Right ventricle myocardium superior (tissue), 1 donor: ENCODE measurements around the gene CEACAM1. TPM values are rescaled to one million over a fixed set of nuclear protein-coding genes. Genes with fewer than 3 reads are reported as not detected.
"Not testable (repeated sequence)": the region's sequence is repeated elsewhere in the genome, so short reads cannot be mapped to it uniquely, and the experiment has no call there.

Experiments used
- ATAC-seq: fragments of 200-7000 bp; cut with Tn5 transposase; one replicate; pipeline ENCODE4 v1.9.1; 2020; ENCODE audit warnings: mild to moderate bottlenecking; ENCODE audit not compliant: poor library complexity
- DNase-seq: peaks from one replicate; pipeline ENCODE4 v3.0.0-alpha.2; 2020
- intact Hi-C: fragments of 100-400 bp; cut with DNase I; formaldehyde crosslinking; loops from one replicate; pipeline ENCODE4 v1.11.2; 2022
- total RNA-seq: library from RNA; stranded (reverse); fragmentation: NEBNext Ultra II Directional; extraction: Animal tissue kit (Norgen Biotek cat#: 25700); gene quantifications from one replicate; pipeline ENCODE4 v1.2.1, GENCODE V29; 2021
- donor health status: DM: no; HTN: yes; CAD: no; lungs with severe emphysema.

The CEACAM1 gene
- total RNA-seq, 1 donor from 2014 or later: 2.6 TPM

DNA sequence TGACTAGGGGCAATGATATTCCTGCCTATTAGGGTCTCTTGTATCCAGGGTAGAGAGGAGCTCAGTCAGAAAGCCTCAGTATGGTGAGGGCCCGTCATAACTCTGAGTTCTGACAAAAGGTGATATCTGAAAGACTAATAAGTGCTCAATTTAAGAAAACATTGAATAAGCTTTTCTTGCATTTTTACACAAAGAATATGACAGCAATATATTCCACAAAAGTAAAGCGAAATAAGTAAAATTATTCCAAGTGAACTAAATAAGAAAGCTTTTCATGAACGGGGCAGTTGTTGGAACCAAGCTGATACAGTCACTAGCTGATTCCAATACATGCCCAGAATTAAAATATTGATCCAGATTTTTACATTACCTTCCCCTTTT lies 40.5 kb downstream of the CEACAM1 start:
- intact Hi-C loops: no loop called here
- no peak for DNase-seq
- no peak for ATAC-seq

DNA sequence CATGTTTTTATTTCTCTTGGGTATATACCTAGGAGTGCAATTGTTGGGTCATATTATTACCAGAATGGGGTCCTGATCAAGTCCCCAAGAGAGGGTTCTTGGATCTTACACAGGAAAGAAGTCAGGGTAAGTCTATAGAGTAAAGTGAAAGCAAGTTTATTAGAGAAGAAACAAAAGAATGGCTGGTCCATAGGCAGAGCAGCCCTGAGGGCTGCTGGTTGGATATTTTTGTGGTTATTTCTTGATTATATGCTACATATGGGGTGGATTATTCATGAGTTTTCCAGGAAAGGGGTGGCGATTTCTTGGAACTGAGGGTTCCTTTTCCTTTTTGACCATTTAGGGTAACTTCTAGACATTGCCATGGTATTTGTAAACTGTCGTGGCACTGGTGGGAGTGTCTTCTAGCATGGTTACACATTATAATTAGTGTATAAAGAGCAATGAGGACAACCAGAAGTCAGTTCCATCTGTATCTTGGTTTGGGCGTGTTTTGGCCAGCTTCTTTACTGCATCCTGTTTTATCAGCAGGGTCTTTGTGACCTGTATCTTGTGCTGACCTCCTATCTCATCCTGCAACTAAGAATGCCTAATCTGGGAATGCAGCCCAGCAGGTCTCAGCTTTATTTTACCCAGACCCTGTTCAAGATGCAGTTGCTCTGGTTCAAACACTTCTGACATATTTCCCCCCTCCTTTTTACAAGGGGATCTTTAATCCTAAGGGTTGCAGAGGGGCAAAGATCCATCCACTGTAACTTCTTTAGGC lies 41.1 kb downstream of the CEACAM1 start:
- intact Hi-C loops: no loop called here
- DNase-seq: no peak
- ATAC-seq: no peak

- DNase-seq, ATAC-seq, intact Hi-C loops: not testable (repeated sequence)
These were observed 43.2 kb downstream of the CEACAM1 start for GRCh38 chr19:42485036-42485435.

DNA sequence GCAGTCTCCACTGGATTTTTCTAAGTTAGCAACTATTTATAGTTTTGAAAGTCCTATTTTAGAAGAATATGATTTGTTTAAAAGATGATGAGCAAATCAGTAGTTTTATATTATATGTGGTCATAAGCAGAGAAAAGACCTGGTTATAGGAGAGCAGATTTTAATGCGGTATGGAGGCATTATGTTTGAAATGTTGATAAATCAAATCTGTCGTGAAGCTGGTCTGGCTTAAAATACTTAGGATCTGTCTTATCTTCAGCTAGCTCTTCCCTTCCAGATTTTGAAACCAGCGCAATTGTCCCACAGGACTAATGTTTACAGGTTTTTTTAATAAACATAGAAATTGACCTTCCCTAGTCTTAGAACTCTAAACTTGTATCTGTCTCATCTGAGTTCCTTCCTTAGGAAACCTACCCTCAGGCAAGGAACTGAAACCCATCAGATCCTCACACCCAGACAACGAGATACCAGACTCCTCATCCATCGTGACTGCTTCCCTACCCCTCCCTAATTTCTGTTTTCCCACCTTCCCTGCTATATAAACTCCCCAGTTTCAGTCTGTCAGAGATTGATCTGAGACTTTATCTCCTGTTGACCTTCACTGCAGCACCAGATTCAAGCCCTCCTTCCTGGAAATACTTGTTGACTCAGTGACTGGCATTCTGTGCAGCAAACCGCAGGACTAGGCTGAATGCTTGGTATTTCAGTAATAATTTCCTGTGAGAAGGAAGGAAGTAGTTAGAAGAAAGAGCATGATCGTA lies 47.8 kb downstream of the CEACAM1 start:
- ATAC-seq (peak; percentile 29), DNase-seq (no peak)
- intact Hi-C loops: no loop called here

DNA sequence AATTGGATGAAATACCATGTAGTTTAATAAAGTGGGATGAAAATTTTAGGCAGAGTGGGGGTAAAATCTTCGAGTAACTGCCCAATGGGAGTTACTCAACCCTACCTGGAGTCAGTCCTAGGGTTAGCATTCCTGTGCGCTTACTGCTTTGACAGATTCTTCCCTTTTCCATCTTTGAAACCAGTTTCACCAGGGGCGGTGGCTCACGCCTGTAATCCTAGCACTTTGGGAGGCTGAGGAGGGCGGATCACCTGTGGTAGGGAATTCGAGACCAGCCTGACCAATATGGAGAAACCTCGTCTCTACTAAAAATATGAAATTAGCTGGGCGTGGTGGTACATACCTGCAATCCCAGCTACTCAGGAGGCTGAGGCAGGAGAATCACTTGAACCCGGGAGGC lies 48.5 kb downstream of the CEACAM1 start:
- intact Hi-C loops: no loop called here
- ATAC-seq: no peak

DNA sequence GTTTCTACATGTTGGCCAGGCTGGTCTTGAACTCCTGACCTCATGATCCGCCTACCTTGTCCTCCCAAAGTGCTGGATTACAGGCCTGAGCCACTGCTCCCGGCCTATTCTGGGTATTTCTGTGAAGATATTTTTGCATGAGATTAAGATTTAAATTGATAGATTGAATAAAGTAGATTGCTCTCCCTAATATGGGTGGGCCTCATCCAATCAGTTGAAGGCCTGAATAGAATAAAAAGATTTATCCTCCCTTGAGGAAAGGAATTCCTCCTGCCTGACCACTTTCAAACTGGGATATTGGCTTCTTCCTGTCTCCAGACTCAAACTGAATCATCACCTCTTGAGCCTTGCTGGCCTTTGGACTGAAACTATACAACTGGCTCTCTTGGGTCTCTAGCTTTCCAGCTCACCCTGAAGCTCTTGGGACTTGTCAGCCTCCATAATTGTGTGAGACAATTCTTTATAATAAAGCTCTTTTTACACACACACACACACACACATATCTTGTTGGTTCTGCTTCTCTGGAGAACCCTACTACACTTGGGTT lies 49.4 kb downstream of the CEACAM1 start:
- intact Hi-C loops: no loop called here
- no peak for DNase-seq
- ATAC-seq: no peak

More for the DNA sequence above, 48.5 kb downstream of the CEACAM1 start:
- DNase-seq: no peak

DNA sequence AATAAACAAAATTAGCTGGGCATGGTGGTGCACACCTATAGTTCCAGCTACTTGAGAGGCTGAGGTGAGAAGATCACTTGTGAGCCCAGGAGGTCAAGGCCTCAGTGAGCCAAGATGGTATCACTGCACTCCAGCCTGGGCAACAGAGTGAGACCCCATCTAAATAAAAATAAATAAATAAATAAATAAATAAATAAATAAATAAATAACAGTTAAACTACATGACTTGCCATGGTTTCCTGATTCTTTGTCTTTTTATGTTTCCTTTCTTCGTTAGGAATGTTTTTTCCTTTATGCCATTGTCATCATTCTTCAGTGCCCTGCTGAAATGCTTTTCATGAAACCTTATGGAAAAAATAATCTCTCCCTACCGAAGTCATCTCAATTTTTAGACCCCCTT lies 50.3 kb downstream of the CEACAM1 start:
- DNase-seq (no peak), ATAC-seq (no peak)
- intact Hi-C loops: no loop called here

- intact Hi-C loops: no loop called here
- ATAC-seq (no peak), DNase-seq (no peak)
These were observed 51.2 kb downstream of the CEACAM1 start for GRCh38 chr19:42477117-42477516.

DNA sequence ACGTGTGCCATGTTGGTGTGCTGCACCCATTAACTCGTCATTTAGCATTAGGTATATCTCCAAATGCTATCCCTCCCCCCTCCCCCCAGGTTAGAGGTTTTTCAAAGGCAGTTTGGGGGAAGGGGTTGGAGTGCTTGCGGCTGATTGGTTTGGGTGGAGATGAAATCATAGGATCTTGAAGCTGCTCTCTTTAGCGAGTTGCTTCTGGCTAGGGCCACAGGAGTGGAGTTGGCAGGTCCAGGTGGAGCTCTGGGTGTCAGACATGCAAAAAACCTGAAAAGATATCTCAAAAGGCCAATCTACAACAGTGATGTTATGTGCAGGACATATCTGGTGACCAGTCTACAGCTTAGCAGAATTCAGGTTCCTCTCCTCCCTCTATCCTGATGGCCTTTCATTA lies 52.9 kb downstream of the CEACAM1 start:
- intact Hi-C loops: no loop called here
- ATAC-seq: no peak
- DNase-seq: no peak

- no peak for ATAC-seq
- intact Hi-C loops: no loop called here
These were observed 53.5 kb downstream of the CEACAM1 start for GRCh38 chr19:42474743-42475142.

GRCh38 chr19:42473686-42474085 lies 54.6 kb downstream of the CEACAM1 start:
- no peak for ATAC-seq
- intact Hi-C loops: no loop called here

More at GRCh38 chr19:42474743-42475142, 53.5 kb downstream of the CEACAM1 start:
- no peak for DNase-seq

GRCh38 chr19:42472402-42473147 lies 55.7 kb downstream of the CEACAM1 start:
- intact Hi-C loops: no loop called here
- DNase-seq (no peak), ATAC-seq (no peak)

More at GRCh38 chr19:42473686-42474085, 54.6 kb downstream of the CEACAM1 start:
- DNase-seq: no peak

DNA sequence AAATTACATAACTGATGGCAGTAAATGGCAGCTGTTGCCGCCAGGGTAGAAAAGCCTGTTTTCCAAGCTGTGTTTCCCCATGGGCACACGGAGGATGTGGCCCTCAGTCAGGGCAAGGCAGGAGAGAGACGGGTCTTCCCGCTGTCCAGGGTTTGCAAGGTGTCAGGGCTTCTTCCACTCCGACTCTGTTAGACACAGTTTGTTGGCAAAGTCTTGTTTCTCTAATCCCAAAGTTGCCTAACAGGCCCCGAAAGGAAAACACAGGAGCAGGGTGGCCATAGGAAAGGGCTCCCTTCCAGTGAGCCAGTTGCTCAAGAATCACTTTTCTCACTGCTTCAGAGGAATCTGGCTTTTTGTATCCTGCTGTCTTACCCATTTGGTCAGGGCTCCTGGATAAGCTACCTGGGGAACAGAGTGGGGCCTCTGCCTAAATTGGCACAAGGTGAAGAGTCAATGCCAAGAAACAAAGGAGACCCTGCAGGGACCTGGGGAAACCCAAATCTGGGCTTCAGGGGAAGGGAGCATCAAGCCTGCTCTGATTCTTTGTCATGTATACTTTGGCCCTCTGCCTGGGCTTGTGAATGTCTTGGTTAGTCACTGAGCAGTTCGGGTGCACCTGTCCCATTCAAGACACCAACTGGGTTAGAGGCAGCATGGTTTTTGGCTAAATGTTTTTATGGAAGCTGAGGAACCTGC lies 56.6 kb downstream of the CEACAM1 start:
- intact Hi-C loops: no loop called here
- DNase-seq (no peak), ATAC-seq (no peak)

DNA sequence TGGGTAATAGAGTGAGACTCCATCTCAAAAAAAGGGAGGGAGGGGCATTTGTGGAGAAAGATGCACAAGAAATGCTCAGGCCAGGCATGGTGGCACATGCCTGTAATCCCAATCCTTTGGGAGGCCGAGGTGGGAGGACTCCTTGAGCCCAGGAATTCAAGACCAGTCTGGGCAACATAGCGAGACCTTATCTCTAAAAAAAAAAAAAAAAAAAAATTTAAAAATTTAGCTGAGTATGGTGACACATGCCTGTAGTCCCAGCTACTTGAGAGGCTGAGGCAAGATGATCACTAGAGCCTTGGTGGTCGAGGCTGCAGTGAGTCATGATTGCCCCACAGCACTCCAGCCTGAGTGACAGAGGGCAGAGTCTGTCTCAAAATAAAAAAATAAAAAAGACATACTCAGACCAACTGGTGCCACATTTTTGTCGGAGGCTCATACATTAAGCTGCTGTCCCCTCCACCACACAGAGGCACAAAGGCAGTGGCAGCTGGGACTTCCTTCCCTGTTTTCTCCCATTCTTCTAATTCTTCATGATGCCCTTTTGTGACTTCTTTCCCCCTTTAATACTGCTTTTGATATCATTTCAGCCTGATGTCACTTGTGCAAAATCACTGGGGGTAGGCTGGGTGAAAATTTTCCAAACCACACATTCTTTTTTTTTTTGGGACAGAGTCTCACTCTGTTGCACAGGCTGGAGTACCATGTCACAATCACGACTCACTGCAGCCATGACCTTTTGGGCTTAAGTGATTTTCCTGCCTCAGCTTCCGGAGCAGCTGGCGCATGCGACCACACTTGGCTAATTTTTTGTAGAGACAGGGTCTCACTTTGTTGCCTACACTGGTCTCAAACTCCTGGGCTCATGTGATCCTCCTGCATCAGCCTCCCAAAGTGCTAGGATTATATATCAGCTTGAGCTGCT lies 58.7 kb downstream of the CEACAM1 start:
- DNase-seq: no peak
- intact Hi-C loops: loop anchor here (5.0 kb wide), 1 partner anchor 58 kb away; the partner anchor contains the start of gene CEACAM1
- ATAC-seq: no peak

DNA sequence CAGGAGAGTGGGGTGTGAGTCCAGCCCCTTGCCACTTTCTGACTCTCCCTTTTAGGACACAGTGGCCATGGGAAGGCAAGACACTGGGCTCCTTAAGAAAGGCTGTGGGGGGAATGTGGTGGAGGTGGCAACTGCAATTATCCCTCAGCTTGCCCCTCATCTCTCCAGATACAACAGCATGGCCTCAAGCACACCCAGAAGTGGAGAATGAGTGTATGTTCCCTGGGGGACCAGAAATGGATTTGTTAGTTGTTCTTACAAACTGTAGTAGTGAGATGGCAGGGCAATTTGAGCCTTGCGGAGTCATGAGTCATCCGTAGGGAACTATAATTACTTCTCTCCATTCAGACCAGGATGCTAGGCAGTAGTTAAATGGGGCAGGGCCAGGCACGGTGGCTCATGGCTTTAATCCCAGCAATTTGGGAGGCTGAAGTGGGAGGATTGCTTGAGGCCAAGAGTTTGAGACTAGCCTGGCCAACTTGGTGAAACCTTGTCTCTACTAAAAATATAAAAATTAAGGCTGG lies 59.9 kb downstream of the CEACAM1 start:
- intact Hi-C loops: loop anchor here (5.0 kb wide), 1 partner anchor 59 kb away; the partner anchor contains the start of gene CEACAM1
- ATAC-seq (no peak), DNase-seq (no peak)

GRCh38 chr19:42467183-42467760 lies 61.0 kb downstream of the CEACAM1 start:
- DNase-seq (no peak), ATAC-seq (peak; percentile 36)
- intact Hi-C loops: loop anchor here (5.0 kb wide), 1 partner anchor 60 kb away; the partner anchor contains the start of gene CEACAM1
